ENCODE measurements around the gene MICAL2.
A peak's percentile ranks its signal among the peaks of the same experiment; 100 is the strongest.

DNA sequence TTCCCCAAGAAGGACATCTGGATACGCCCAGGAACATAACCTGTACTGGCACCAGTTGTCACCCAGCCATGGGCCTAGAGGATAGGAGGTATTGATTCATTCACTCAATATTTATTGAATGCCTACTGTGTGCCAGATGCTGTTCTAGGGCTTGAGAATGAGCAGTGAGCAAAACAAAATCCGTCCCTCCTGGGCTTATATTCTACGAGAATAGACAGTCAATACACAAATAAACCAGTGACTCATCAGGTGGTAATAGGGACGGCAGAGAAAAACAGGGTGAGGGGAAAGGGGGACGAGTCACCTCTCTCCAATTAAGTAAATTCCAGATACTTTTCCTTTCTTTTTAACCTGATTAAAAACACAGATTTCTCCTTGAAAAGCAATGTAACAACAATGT is 103.5 kb downstream of the MICAL2 start:
- no peak for TF ChIP-seq POLR2AphosphoS5 (IDR thresholded peaks at IDR 0.05; ENCODE audit: low read depth, low read length)
- TF ChIP-seq, protein P1, sequence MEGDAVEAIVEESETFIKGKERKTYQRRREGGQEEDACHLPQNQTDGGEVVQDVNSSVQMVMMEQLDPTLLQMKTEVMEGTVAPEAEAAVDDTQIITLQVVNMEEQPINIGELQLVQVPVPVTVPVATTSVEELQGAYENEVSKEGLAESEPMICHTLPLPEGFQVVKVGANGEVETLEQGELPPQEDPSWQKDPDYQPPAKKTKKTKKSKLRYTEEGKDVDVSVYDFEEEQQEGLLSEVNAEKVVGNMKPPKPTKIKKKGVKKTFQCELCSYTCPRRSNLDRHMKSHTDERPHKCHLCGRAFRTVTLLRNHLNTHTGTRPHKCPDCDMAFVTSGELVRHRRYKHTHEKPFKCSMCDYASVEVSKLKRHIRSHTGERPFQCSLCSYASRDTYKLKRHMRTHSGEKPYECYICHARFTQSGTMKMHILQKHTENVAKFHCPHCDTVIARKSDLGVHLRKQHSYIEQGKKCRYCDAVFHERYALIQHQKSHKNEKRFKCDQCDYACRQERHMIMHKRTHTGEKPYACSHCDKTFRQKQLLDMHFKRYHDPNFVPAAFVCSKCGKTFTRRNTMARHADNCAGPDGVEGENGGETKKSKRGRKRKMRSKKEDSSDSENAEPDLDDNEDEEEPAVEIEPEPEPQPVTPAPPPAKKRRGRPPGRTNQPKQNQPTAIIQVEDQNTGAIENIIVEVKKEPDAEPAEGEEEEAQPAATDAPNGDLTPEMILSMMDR (IDR thresholded peaks at IDR 0.05 in 2 of 3, conservative IDR thresholded peaks at IDR 0.05 in 1 of 3; ENCODE audit: borderline replicate concordance in 1 of 3, insufficient read depth in 1 of 3, low read depth in 2 of 3, low read length in 2 of 3): no peak
- TF ChIP-seq JUND (IDR thresholded peaks at IDR 0.05): peak; percentile 77
- no peak for TF ChIP-seq EZH2 (IDR thresholded peaks at IDR 0.05)
- TF ChIP-seq ZNF274 (IDR thresholded peaks at IDR 0.05; ENCODE audit: low read depth, low read length): no peak
- peak; percentile 55 for TF ChIP-seq SP1 (IDR thresholded peaks at IDR 0.05; ENCODE audit: low read depth)
- no peak for TF ChIP-seq POLR2A (IDR thresholded peaks at IDR 0.05; ENCODE audit: borderline replicate concordance, extremely low read depth, insufficient read depth, insufficient read length)

Data from HCT116 (cell line).